Measurements from ENCODE around the gene GIGYF2.
A peak's percentile ranks its signal among the peaks of the same experiment; 100 is the strongest.

GIGYF2 gene

GRCh38 chr2:232836934-232837333, 139.8 kb downstream of the GIGYF2 start:
- no peaks in the 10 kb centered on the region for H3K27me3 ChIP-seq (replicated peaks; ENCODE audit: insufficient read depth, low read length)
- peaks cover 23% of the 10 kb centered on the region for H3K79me2 ChIP-seq (ENCODE audit: low read length)
- H3K4me1 ChIP-seq (ENCODE audit: low read length), result peaks cover 25% of the 10 kb centered on the region
- no peaks in the 10 kb centered on the region for H3K9me2 ChIP-seq (replicated peaks; ENCODE audit: insufficient read depth, low read length)
- H3F3A ChIP-seq (ENCODE audit: insufficient read depth, low read length), result peaks cover 10% of the 10 kb centered on the region
- no peaks in the 10 kb centered on the region for H3K9me3 ChIP-seq (replicated peaks; ENCODE audit: insufficient read depth, low read length)
- no peak overlapping the region for H3K9ac ChIP-seq (ENCODE audit: low read length)
- H3K4me3 ChIP-seq (ENCODE audit: low read length), result no peak overlapping the region
- H3K27ac ChIP-seq (ENCODE audit: low read length), result no peak overlapping the region
- no peak overlapping the region for H2AFZ ChIP-seq (ENCODE audit: low read length)
- H4K20me1 ChIP-seq (ENCODE audit: insufficient read depth, low read length), result no peaks in the 10 kb centered on the region
- TF ChIP-seq EZH2 (optimal IDR thresholded peaks at IDR 0.05; ENCODE audit: low read depth, low read length), result no peak
- TF ChIP-seq, protein P1, sequence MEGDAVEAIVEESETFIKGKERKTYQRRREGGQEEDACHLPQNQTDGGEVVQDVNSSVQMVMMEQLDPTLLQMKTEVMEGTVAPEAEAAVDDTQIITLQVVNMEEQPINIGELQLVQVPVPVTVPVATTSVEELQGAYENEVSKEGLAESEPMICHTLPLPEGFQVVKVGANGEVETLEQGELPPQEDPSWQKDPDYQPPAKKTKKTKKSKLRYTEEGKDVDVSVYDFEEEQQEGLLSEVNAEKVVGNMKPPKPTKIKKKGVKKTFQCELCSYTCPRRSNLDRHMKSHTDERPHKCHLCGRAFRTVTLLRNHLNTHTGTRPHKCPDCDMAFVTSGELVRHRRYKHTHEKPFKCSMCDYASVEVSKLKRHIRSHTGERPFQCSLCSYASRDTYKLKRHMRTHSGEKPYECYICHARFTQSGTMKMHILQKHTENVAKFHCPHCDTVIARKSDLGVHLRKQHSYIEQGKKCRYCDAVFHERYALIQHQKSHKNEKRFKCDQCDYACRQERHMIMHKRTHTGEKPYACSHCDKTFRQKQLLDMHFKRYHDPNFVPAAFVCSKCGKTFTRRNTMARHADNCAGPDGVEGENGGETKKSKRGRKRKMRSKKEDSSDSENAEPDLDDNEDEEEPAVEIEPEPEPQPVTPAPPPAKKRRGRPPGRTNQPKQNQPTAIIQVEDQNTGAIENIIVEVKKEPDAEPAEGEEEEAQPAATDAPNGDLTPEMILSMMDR (IDR thresholded peaks at IDR 0.05; ENCODE audit: low read length), result no peak
- TF ChIP-seq EZH2phosphoT487 (IDR thresholded peaks at IDR 0.05; ENCODE audit: low read length), result no peak
- H3K36me3 ChIP-seq (replicated peaks; ENCODE audit: insufficient read depth, low read length), result peaks cover 1% of the 10 kb centered on the region; the same call in 1 of the 2 replicates
- DNase-seq, result no peak
- no peak overlapping the region for H3K4me2 ChIP-seq (ENCODE audit: low read depth, low read length)

DNA sequence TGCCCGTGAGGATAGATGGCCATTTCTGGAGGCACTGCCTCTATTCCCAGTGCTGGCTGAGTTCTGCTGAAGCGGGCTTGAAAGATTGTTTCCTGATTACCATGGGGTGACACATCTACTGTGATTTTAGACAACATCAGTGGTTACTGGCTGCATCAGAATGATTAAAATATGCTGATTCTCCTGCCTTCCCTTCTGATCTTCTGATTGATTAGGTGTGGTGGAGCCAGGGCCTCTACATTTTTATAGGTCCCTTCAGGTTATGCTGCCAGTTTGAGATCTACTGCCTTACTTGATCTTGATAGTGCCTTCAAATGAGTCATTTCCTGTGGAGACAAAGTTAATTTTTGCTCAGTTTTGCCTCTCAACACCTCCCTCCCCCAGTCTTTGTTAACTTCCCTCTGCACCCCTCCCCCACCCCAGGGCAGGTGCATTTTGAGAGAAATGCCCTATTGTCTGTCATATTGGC, 141.3 kb downstream of the GIGYF2 start:
- H3K4me2 ChIP-seq (ENCODE audit: low read depth, low read length), result peak overlapping the region; percentile 52
- H2AFZ ChIP-seq (ENCODE audit: low read length), result no peak overlapping the region
- H3K79me2 ChIP-seq (ENCODE audit: low read length), result peaks cover 23% of the 10 kb centered on the region
- H3K27ac ChIP-seq (ENCODE audit: low read length), result peak overlapping the region; percentile 65; the same call in 1 of the 2 replicates
- H3K36me3 ChIP-seq (replicated peaks; ENCODE audit: insufficient read depth, low read length), result no peaks in the 10 kb centered on the region; the same call in 1 of the 2 replicates
- no peaks in the 10 kb centered on the region for H3K9me3 ChIP-seq (replicated peaks; ENCODE audit: insufficient read depth, low read length)
- H3F3A ChIP-seq (ENCODE audit: insufficient read depth, low read length), result peaks cover 10% of the 10 kb centered on the region
- no peak overlapping the region for H3K9ac ChIP-seq (ENCODE audit: low read length)
- no peaks in the 10 kb centered on the region for H3K9me2 ChIP-seq (replicated peaks; ENCODE audit: insufficient read depth, low read length)
- no peaks in the 10 kb centered on the region for H3K27me3 ChIP-seq (replicated peaks; ENCODE audit: insufficient read depth, low read length)
- no peak for TF ChIP-seq EZH2 (optimal IDR thresholded peaks at IDR 0.05; ENCODE audit: low read depth, low read length)
- TF ChIP-seq, protein P1 (IDR thresholded peaks at IDR 0.05; ENCODE audit: low read length), result no peak
- TF ChIP-seq EZH2phosphoT487 (IDR thresholded peaks at IDR 0.05; ENCODE audit: low read length), result no peak
- peaks cover 25% of the 10 kb centered on the region for H3K4me1 ChIP-seq (ENCODE audit: low read length)
- H4K20me1 ChIP-seq (ENCODE audit: insufficient read depth, low read length), result no peaks in the 10 kb centered on the region
- no peak overlapping the region for H3K4me3 ChIP-seq (ENCODE audit: low read length)
- DNase-seq, result peak; percentile 78

GRCh38 chr2:232839411-232840079, 142.4 kb downstream of the GIGYF2 start:
- Histone ChIP-seq H3K9me3 (replicated peaks; ENCODE audit: insufficient read depth, low read length) (no peaks in the 10 kb centered on the region), H3K79me2 (ENCODE audit: low read length) (peaks cover 23% of the 10 kb centered on the region), H3K27me3 (replicated peaks; ENCODE audit: insufficient read depth, low read length) (no peaks in the 10 kb centered on the region), H3K4me2 (ENCODE audit: low read depth, low read length) (no peak overlapping the region), H3K9me2 (replicated peaks; ENCODE audit: insufficient read depth, low read length) (no peaks in the 10 kb centered on the region), H3F3A (ENCODE audit: insufficient read depth, low read length) (peaks cover 10% of the 10 kb centered on the region), H3K4me3 (ENCODE audit: low read length) (no peak overlapping the region), H2AFZ (ENCODE audit: low read length) (no peak overlapping the region), H3K27ac (ENCODE audit: low read length) (no peak overlapping the region), H3K4me1 (ENCODE audit: low read length) (peaks cover 25% of the 10 kb centered on the region), H4K20me1 (ENCODE audit: insufficient read depth, low read length) (no peaks in the 10 kb centered on the region), H3K36me3 (replicated peaks; ENCODE audit: insufficient read depth, low read length) (no peaks in the 10 kb centered on the region; the same call in 1 of the 2 replicates), H3K9ac (ENCODE audit: low read length) (no peak overlapping the region)
- TF ChIP-seq EZH2 (optimal IDR thresholded peaks at IDR 0.05; ENCODE audit: low read depth, low read length) (no peak), EZH2phosphoT487 (IDR thresholded peaks at IDR 0.05; ENCODE audit: low read length) (no peak)
- TF ChIP-seq, protein P1 (IDR thresholded peaks at IDR 0.05; ENCODE audit: low read length), result no peak
- DNase-seq, result no peak
